ENCODE data around the gene LPP.

Gene LPP

DNA sequence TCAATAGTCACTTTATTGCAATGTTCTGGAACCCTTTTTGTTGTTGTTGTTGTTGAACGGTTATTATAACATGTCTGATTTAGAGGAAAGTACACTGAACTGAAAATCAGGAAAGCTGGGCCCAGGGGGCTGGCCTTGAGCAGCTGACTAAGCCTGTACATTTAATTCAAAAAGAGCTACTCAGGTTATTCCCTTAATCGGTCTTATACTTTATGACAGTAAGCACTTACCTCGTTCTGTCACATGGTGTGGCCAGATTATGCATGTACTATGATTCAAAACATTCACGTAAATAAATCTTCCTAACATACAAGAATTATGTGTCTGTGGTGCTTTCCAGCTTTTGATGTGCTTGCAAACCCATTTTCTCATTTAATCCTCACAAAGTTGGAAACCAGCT lies 635.3 kb downstream of the LPP start:
- 0 out of 2 replicates have a peak, but pooled peaks cover 8% of the 10 kb centered on the region for H3F3A ChIP-seq (ENCODE audit: control insufficient read depth, insufficient read depth)
- no peaks in the 10 kb centered on the region for H3K9me2 ChIP-seq (replicated peaks; ENCODE audit: control insufficient read depth, low read length)
- H3K4me3 ChIP-seq (ENCODE audit: low read length), result peak overlapping the region; percentile 42
- H3K27ac ChIP-seq (ENCODE audit: low read depth, low read length), result peak overlapping the region; percentile 39
- H3K4me2 ChIP-seq (ENCODE audit: low read length), result peak overlapping the region; percentile 47
- peaks cover 67% of the 10 kb centered on the region for H3K4me1 ChIP-seq (ENCODE audit: control insufficient read depth, low read length)
- peaks cover 4% of the 10 kb centered on the region; the same call in 1 of the 2 replicates for H3K36me3 ChIP-seq (ENCODE audit: control insufficient read depth, low read length)
- H3K27me3 ChIP-seq (ENCODE audit: control insufficient read depth, low read length), result no peaks in the 10 kb centered on the region
- H3K79me2 ChIP-seq (ENCODE audit: control insufficient read depth, low read length), result no peaks in the 10 kb centered on the region
- TF ChIP-seq, protein P1, sequence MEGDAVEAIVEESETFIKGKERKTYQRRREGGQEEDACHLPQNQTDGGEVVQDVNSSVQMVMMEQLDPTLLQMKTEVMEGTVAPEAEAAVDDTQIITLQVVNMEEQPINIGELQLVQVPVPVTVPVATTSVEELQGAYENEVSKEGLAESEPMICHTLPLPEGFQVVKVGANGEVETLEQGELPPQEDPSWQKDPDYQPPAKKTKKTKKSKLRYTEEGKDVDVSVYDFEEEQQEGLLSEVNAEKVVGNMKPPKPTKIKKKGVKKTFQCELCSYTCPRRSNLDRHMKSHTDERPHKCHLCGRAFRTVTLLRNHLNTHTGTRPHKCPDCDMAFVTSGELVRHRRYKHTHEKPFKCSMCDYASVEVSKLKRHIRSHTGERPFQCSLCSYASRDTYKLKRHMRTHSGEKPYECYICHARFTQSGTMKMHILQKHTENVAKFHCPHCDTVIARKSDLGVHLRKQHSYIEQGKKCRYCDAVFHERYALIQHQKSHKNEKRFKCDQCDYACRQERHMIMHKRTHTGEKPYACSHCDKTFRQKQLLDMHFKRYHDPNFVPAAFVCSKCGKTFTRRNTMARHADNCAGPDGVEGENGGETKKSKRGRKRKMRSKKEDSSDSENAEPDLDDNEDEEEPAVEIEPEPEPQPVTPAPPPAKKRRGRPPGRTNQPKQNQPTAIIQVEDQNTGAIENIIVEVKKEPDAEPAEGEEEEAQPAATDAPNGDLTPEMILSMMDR (IDR thresholded peaks at IDR 0.05; ENCODE audit: low read depth, low read length, poor library complexity, severe bottlenecking), result no peak
- no peak for TF ChIP-seq EZH2phosphoT487 (IDR thresholded peaks at IDR 0.05; ENCODE audit: borderline replicate concordance, low read length)
- no peaks in the 10 kb centered on the region for H3K9me3 ChIP-seq (ENCODE audit: control insufficient read depth, insufficient read depth, low read length)
- no peaks in the 10 kb centered on the region for H4K20me1 ChIP-seq (ENCODE audit: control insufficient read depth, insufficient read depth, low read depth, low read length)

DNA sequence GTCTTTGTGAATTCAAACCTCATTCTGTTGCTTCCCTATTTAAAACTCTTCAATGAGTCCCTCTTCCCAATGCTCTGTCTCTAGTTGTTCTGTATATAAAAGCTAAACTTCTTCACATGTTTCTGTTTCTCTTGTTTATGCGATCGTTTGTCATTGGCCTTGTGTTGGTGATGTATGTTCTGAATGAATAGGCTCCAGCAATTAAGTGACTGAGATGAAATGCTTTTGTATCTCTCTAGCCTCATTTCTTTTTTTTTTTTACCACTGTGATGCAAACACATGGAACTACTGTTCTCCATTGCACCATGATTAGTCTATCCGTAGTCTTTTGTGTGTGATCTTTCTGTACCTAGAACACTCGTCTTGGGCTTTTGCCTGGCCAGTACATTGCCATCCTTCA lies 637.4 kb downstream of the LPP start:
- peaks cover 85% of the 10 kb centered on the region for H3K4me1 ChIP-seq (ENCODE audit: control insufficient read depth, low read length)
- peak overlapping the region; percentile 24; the same call in 1 of the 2 replicates for H3K27ac ChIP-seq (ENCODE audit: low read depth, low read length)
- peaks cover 4% of the 10 kb centered on the region; the same call in 1 of the 2 replicates for H3K36me3 ChIP-seq (ENCODE audit: control insufficient read depth, low read length)
- no peaks in the 10 kb centered on the region for H3K27me3 ChIP-seq (ENCODE audit: control insufficient read depth, low read length)
- H3K79me2 ChIP-seq (ENCODE audit: control insufficient read depth, low read length), result no peaks in the 10 kb centered on the region
- no peaks in the 10 kb centered on the region for H4K20me1 ChIP-seq (ENCODE audit: control insufficient read depth, insufficient read depth, low read depth, low read length)
- H3F3A ChIP-seq (ENCODE audit: control insufficient read depth, insufficient read depth), result peaks cover 20% of the 10 kb centered on the region
- no peaks in the 10 kb centered on the region for H3K9me3 ChIP-seq (ENCODE audit: control insufficient read depth, insufficient read depth, low read length)
- no peak overlapping the region for H3K4me3 ChIP-seq (ENCODE audit: low read length)
- no peaks in the 10 kb centered on the region for H3K9me2 ChIP-seq (replicated peaks; ENCODE audit: control insufficient read depth, low read length)
- TF ChIP-seq EZH2phosphoT487 (IDR thresholded peaks at IDR 0.05; ENCODE audit: borderline replicate concordance, low read length), result no peak
- TF ChIP-seq, protein P1 (IDR thresholded peaks at IDR 0.05; ENCODE audit: low read depth, low read length, poor library complexity, severe bottlenecking), result no peak
- no peak overlapping the region for H3K4me2 ChIP-seq (ENCODE audit: low read length)

DNA sequence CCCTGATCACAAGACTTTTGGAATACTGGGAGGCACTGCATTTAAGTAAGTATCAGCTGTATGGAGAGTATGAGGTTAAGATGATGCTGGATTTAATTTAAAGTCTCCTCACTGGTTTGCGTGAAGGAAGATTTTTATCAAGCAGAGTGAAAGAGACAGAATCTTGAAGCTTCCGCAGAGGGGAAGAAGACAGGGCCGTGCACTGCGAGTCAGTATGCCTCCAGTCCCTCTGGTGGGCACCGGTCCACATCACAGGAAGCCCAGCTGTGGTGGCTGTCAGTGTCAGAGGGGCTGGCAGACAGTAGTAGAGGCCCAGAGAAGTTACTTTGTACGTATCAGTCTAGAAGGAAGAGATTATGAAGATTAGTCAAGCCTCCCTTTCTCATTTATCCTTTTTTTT lies 638.8 kb downstream of the LPP start:
- Histone ChIP-seq H3K27ac (ENCODE audit: low read depth, low read length) (peak overlapping the region; percentile 34), H3K36me3 (ENCODE audit: control insufficient read depth, low read length) (peaks cover 9% of the 10 kb centered on the region; the same call in 1 of the 2 replicates), H3K9me2 (replicated peaks; ENCODE audit: control insufficient read depth, low read length) (no peaks in the 10 kb centered on the region), H3F3A (ENCODE audit: control insufficient read depth, insufficient read depth) (peaks cover 25% of the 10 kb centered on the region), H3K79me2 (ENCODE audit: control insufficient read depth, low read length) (no peaks in the 10 kb centered on the region), H3K4me2 (ENCODE audit: low read length) (peak overlapping the region; percentile 49), H4K20me1 (ENCODE audit: control insufficient read depth, insufficient read depth, low read depth, low read length) (no peaks in the 10 kb centered on the region), H3K27me3 (ENCODE audit: control insufficient read depth, low read length) (no peaks in the 10 kb centered on the region), H3K4me1 (ENCODE audit: control insufficient read depth, low read length) (peaks cover 95% of the 10 kb centered on the region), H3K4me3 (ENCODE audit: low read length) (peak overlapping the region; percentile 16; the same call in 1 of the 2 replicates), H3K9me3 (ENCODE audit: control insufficient read depth, insufficient read depth, low read length) (no peaks in the 10 kb centered on the region)
- TF ChIP-seq, protein P1 (IDR thresholded peaks at IDR 0.05; ENCODE audit: low read depth, low read length, poor library complexity, severe bottlenecking), result peak; percentile 53
- no peak for TF ChIP-seq EZH2phosphoT487 (IDR thresholded peaks at IDR 0.05; ENCODE audit: borderline replicate concordance, low read length)
